G401 (cell line): ENCODE data around the gene NBPF4. TPM values are rescaled to one million over a fixed set of nuclear protein-coding genes. Genes with fewer than 3 reads are reported as not detected.
"Not testable (repeated sequence)": the region's sequence is repeated elsewhere in the genome, so short reads cannot be mapped to it uniquely, and the experiment has no call there.

Source experiments
- DNase-seq: peaks from one replicate; pipeline ENCODE4 v3.0.0-alpha.2; 2015; ENCODE audit warnings: low spot score
- in situ Hi-C: cut with HindIII; loops from 2 replicates; pipeline ENCODE4 v1.10.0; 2016; ENCODE audit warnings: low sequenced_read_pairs, mixed read lengths
- total RNA-seq: library from RNA; depleted of rRNA; stranded (reverse); fragments of >200 nt; shearing (Covaris generic); gene quantifications from 2 replicates; pipeline ENCODE4 v1.2.3, GENCODE V29; 2014

Gene NBPF4
- total RNA-seq, 1 experiment from 2014 or later = not detected

GRCh38 chr1:108214641-108215465, 29.0 kb downstream of the NBPF4 start:
- in situ Hi-C loops = not testable (repeated sequence)
- peak; percentile 24 for DNase-seq

GRCh38 chr1:108211014-108211413, 32.9 kb downstream of the NBPF4 start:
- no peak for DNase-seq
- in situ Hi-C loops = no loop called here

- in situ Hi-C loops = no loop called here
- DNase-seq = no peak
Observed at GRCh38 chr1:108209456-108210108, 34.3 kb downstream of the NBPF4 start.

GRCh38 chr1:108208724-108209446, 35.0 kb downstream of the NBPF4 start:
- no peak for DNase-seq
- in situ Hi-C loops = no loop called here

GRCh38 chr1:108203582-108203981, 40.3 kb downstream of the NBPF4 start:
- in situ Hi-C loops, DNase-seq: not testable (repeated sequence)

GRCh38 chr1:108201687-108202086, 42.2 kb downstream of the NBPF4 start:
- in situ Hi-C loops = no loop called here
- no peak for DNase-seq

GRCh38 chr1:108200687-108201051, 43.2 kb downstream of the NBPF4 start:
- DNase-seq = peak; percentile 85
- in situ Hi-C loops = no loop called here

- peak; percentile 67 for DNase-seq
- in situ Hi-C loops = no loop called here
Observed at GRCh38 chr1:108199781-108200686, 43.8 kb downstream of the NBPF4 start, which contains the start of gene SLC25A24. Gene SLC25A24, minus strand, starts transcription at chr1:108200343. Its CDS starts 205 bp downstream, at chr1:108200138.

GRCh38 chr1:108199201-108199691, 44.6 kb downstream of the NBPF4 start:
- peak; percentile 47 for DNase-seq
- in situ Hi-C loops = no loop called here

- in situ Hi-C loops = no loop called here
- DNase-seq = no peak
Observed at GRCh38 chr1:108194051-108194450, 49.8 kb downstream of the NBPF4 start.

GRCh38 chr1:108193333-108193732, 50.5 kb downstream of the NBPF4 start:
- in situ Hi-C loops = no loop called here
- no peak for DNase-seq

- in situ Hi-C loops = no loop called here
- no peak for DNase-seq
Observed at GRCh38 chr1:108192581-108192980, 51.3 kb downstream of the NBPF4 start.

- DNase-seq = no peak
- in situ Hi-C loops = no loop called here
Observed at GRCh38 chr1:108190686-108191416, 53.0 kb downstream of the NBPF4 start.

GRCh38 chr1:108190001-108190634, 53.8 kb downstream of the NBPF4 start:
- in situ Hi-C loops = no loop called here
- DNase-seq = no peak

- DNase-seq = no peak
- in situ Hi-C loops = no loop called here
Observed at GRCh38 chr1:108188801-108189200, 55.1 kb downstream of the NBPF4 start.

- in situ Hi-C loops = no loop called here
- DNase-seq = no peak
Observed at GRCh38 chr1:108182959-108183700, 60.7 kb downstream of the NBPF4 start.

GRCh38 chr1:108179018-108179417, 64.9 kb downstream of the NBPF4 start:
- DNase-seq = no peak
- in situ Hi-C loops = no loop called here
